Activated T-cell treated with anti-CD3 and anti-CD28 coated beads for 1 hour (primary cell): Measurements from ENCODE around the gene CPEB1.
"Not testable (repeated sequence)": the region's sequence is repeated elsewhere in the genome, so short reads cannot be mapped to it uniquely, and the experiment has no call there.

ENCODE experiments used
- DNase-seq: peaks from one replicate; pipeline ENCODE4 v3.0.0-alpha.2; 2020; ENCODE audit warnings: low read depth

Gene CPEB1

GRCh38 chr15:82513587-82513986, 133.6 kb downstream of the CPEB1 start:
- DNase-seq = not testable (repeated sequence)

- DNase-seq = not testable (repeated sequence)
These were observed 139.5 kb downstream of the CPEB1 start for GRCh38 chr15:82507693-82508092.

GRCh38 chr15:82507087-82507486, 140.1 kb downstream of the CPEB1 start:
- not testable (repeated sequence) for DNase-seq

- DNase-seq = not testable (repeated sequence)
These were observed 141.3 kb downstream of the CPEB1 start for GRCh38 chr15:82505842-82506241.

GRCh38 chr15:82504074-82504473, 143.1 kb downstream of the CPEB1 start:
- not testable (repeated sequence) for DNase-seq

- DNase-seq = not testable (repeated sequence)
These were observed 144.3 kb downstream of the CPEB1 start for GRCh38 chr15:82502700-82503339.

- DNase-seq = not testable (repeated sequence)
These were observed 146.4 kb downstream of the CPEB1 start for GRCh38 chr15:82500772-82501171.

GRCh38 chr15:82497978-82498377, 149.2 kb downstream of the CPEB1 start:
- DNase-seq = not testable (repeated sequence)
